T47D (cell line): ENCODE measurements around the gene DCDC1.

Experiments
- DNase-seq, 2 experiments: peaks; one replicate each; pipeline versions ENCODE4 v3.0.0 to v3.0.0-alpha.2; 2011 to 2012; ENCODE audit warnings: low read depth in 1 of 2, low spot score in 1 of 2
- JUND ChIP-seq: IDR thresholded peaks from 2 replicates; pipeline ENCODE4 v1.6.1; 2012; ENCODE audit warnings: low read depth
- in situ Hi-C: cut with HindIII; loops from 2 replicates; pipeline ENCODE4 v1.10.0; 2016; ENCODE audit warnings: low sequenced_read_pairs, low pct_unique_long_range_greater_than_20kb

The DCDC1 gene

GRCh38 chr11:31369348-31370329, at the start of gene DCDC1, which contains the start of gene DNAJC24:
TSS of gene DCDC1 (minus strand) at chr11:31369739. CDS start at chr11:31328280, 41,459 bp downstream.
TSS of gene DNAJC24 (plus strand) at chr11:31369860. CDS start at chr11:31370749, 889 bp downstream.
- in situ Hi-C loops: no loop called here
- no peak for TF ChIP-seq JUND
- DNase-seq: peak; percentile 46 to 95

DNA sequence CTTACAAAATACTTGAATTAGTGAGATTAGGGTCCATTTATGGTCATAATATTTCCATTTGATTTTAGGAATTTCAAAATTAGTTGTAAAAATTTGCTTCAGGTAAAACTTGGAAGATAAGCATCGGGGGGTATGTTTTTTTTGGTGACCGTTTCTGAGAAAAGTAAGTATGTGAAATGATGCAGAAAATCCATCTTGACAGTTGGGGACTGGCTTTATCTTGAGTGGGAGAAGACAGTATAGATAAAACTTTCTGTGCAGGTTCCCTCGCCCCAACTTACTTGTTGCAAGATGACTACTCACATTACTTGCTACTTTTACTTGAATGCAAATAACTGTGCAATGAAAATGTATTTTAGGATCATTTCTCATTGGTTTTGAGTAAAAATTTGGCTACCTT, 49.6 kb upstream of the DCDC1 start:
- no peak for DNase-seq
- in situ Hi-C loops: no loop called here
- no peak for TF ChIP-seq JUND

DNA sequence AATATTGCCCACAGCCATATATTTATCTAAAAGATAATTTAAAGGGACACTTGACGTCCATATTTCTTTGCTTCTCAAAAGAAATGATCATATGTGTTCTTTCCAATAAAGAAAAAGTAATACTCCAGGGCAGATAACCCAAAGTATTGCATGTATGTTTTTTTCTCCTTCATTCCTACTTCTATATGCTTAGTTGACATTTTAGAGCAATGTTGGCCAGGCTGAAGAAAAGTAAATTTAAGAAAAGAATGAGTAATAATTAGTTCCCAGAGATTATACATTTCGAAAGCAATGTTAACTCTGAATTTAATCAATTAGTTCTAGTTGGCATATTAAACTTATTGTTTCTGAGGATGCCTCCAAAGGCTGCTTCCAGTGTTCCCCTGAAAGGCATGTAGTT, 48.3 kb upstream of the DCDC1 start:
- in situ Hi-C loops: no loop called here
- no peak for TF ChIP-seq JUND
- no peak for DNase-seq

GRCh38 chr11:31417357-31417756, 47.8 kb upstream of the DCDC1 start:
- in situ Hi-C loops: no loop called here
- TF ChIP-seq JUND: no peak
- no peak for DNase-seq

DNA sequence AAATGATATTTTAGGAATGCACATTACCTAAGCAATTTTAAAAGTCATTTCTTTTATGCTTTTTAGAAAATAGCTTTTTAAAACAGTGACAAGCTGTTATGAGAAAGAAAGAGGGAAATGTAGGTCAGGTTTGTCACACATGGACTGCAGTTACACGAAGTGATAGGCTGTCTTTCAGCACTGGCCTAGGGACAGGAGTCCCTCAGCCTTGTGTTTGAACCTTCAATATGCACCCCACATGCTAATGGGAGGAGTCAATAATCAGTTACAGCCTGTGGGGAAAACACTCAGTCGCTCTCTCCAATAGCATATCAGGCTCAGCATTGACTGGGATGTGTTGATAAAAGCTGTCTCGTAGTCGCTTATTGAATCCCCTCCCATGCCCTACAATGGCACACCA, 45.9 kb upstream of the DCDC1 start:
- in situ Hi-C loops: no loop called here
- TF ChIP-seq JUND: no peak
- no peak for DNase-seq

GRCh38 chr11:31414338-31414737, 44.8 kb upstream of the DCDC1 start:
- in situ Hi-C loops: no loop called here
- no peak for TF ChIP-seq JUND
- DNase-seq: no peak

GRCh38 chr11:31412946-31413345, 43.4 kb upstream of the DCDC1 start:
- TF ChIP-seq JUND: no peak
- no peak for DNase-seq
- in situ Hi-C loops: no loop called here

DNA sequence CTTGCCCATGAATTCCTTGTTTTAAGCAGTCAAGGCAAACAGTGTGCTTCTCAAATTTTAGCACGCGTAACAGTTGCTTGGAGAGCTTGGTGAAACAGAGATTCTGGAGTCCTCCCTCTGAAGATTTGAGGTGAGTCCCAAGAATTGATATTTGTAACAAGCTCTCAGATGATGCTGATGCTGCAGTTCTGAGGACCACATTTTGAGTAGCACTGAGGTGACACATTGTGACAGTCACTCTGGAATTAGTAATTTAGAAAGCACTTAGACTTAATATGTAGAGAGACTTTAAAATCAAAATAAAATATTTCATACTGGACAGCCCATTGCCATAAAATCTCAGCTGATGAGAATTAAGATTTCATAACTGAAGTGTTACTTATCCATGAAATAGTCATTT, 38.7 kb upstream of the DCDC1 start:
- no peak for DNase-seq
- TF ChIP-seq JUND: no peak
- in situ Hi-C loops: no loop called here

- in situ Hi-C loops: no loop called here
- DNase-seq: no peak
- TF ChIP-seq JUND: no peak
These were observed 35.1 kb upstream of the DCDC1 start for GRCh38 chr11:31404614-31405013.

DNA sequence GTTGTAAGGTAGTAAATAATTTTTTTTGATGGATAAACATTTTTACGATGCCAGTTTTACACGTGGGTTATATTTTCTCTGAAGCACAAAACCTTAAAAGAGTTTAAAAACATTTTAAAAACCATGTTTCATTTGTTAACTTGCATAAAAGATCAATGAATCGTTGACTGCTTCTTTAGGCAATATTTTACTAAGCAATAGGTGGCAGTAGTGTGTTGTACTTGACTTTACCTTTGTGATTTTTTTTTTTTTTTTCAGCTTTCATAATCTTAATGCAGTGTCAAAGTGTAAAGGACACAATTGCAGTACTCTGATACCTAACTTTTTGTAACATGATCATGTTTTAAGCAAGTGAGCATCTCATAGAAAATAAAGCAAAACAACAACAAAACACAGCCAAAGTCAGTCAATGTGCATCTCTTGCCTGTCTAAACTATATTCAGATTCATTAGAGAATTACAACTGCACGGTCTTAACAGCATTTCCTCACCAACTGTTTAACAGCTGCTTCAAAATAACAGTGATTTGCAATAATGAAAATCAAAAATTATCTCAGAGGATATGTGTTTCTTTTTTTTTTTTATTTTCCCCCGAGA, 27.8 kb upstream of the DCDC1 start:
- in situ Hi-C loops: no loop called here

GRCh38 chr11:31387379-31387778, 17.8 kb upstream of the DCDC1 start:
- DNase-seq: no peak
- in situ Hi-C loops: no loop called here
- no peak for TF ChIP-seq JUND

More for the DNA sequence above, 27.8 kb upstream of the DCDC1 start:
- no peak for TF ChIP-seq JUND
- peak; percentile 11 to 44 for DNase-seq

GRCh38 chr11:31383116-31383515, 13.6 kb upstream of the DCDC1 start:
- in situ Hi-C loops: no loop called here
- DNase-seq: no peak
- TF ChIP-seq JUND: no peak

DNA sequence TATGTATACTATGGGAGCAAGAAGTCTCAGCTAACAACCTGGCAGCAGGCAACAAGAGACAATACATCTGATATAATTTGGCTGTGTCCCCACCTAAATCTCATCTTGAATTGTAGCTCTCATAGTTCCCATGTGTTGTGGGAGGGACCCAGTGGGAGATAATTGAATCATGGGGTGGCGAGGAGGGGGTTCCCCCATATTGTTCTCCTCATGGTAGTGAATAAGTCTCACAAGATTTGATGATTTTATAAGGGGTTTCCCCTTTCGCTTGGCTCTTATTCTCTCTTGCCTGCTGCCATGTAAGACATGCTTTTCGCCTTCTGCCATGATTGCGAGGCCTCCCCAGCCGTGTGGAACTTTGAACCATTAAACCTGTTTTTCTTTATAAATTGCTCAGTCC, 6.3 kb upstream of the DCDC1 start:
- DNase-seq: no peak
- TF ChIP-seq JUND: no peak
- in situ Hi-C loops: no loop called here

DNA sequence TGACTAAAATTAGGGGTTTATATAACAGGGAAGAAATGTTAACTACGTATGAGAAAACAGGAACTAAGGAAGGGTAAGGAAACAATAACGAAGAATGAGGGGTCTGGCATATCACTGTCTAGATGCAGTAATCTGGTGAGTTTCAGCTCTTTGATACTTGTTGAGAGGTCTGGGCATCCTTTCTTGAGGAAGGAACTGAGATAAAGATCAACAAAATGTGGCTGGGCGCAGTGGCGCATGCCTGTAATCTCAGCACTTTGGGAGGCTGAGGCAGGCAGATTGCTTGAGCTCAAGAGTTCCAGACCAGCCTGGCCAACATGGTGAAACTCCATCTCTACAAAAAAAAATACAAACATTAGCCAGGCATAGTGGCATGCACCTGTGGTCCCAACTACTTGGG, 2.7 kb downstream of the DCDC1 start:
- DNase-seq: no peak
- in situ Hi-C loops: no loop called here
- no peak for TF ChIP-seq JUND
